Measurements from ENCODE around the gene GPC1.

DNA sequence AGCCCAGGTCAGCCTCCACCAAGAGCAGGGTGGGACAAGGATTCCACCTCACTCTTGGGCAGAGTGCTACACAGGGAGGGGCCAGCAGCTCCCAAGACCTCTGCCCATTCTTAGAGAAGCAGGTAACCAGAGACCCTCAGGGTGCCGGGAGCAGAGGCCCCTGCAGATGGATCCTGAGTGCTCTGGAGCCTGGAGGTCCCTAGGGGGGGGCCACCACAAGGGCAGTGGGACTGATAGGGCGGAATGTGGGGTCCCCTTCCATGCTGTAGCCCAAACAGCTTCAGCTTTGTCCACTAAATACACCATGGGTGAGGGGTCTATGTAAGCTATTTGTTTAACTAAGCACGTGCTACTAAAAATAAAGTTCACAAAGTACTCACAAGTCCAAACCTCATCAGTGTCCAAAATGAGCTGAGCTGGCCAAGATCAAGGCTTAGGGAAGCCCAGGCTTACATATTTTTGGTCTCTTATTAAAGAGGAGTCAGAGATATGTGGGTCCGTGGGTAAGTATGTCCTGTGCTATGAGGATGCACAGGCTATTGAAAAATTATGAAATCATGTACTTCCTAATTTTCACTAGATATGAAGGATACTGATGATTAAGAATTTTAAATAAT, 21.5 kb upstream of the GPC1 start:
- TF ChIP-seq, protein P1, sequence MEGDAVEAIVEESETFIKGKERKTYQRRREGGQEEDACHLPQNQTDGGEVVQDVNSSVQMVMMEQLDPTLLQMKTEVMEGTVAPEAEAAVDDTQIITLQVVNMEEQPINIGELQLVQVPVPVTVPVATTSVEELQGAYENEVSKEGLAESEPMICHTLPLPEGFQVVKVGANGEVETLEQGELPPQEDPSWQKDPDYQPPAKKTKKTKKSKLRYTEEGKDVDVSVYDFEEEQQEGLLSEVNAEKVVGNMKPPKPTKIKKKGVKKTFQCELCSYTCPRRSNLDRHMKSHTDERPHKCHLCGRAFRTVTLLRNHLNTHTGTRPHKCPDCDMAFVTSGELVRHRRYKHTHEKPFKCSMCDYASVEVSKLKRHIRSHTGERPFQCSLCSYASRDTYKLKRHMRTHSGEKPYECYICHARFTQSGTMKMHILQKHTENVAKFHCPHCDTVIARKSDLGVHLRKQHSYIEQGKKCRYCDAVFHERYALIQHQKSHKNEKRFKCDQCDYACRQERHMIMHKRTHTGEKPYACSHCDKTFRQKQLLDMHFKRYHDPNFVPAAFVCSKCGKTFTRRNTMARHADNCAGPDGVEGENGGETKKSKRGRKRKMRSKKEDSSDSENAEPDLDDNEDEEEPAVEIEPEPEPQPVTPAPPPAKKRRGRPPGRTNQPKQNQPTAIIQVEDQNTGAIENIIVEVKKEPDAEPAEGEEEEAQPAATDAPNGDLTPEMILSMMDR (IDR thresholded peaks at IDR 0.05; ENCODE audit: low read length), result no peak
- no peak for TF ChIP-seq EZH2 (IDR thresholded peaks at IDR 0.05; ENCODE audit: borderline replicate concordance, low read length)
